ENCODE results near the gene PYCR2.

The PYCR2 gene

GRCh38 chr1:225879521-225880221, 44.4 kb downstream of the PYCR2 start:
- FAIRE-seq (no peak), DNase-seq (ENCODE audit: insufficient read length, low spot score) (no peak)

- no peak for DNase-seq (ENCODE audit: insufficient read length, low spot score)
Measured at GRCh38 chr1:225878282-225878681, 45.8 kb downstream of the PYCR2 start.

GRCh38 chr1:225877580-225877979, 46.5 kb downstream of the PYCR2 start:
- FAIRE-seq (no peak), DNase-seq (ENCODE audit: insufficient read length, low spot score) (peak; percentile 48)

More at GRCh38 chr1:225878282-225878681, 45.8 kb downstream of the PYCR2 start:
- FAIRE-seq: no peak

- DNase-seq (ENCODE audit: insufficient read length, low spot score) (no peak), FAIRE-seq (no peak)
Measured at GRCh38 chr1:225876900-225877510, 47.0 kb downstream of the PYCR2 start.

GRCh38 chr1:225875044-225875815, 48.8 kb downstream of the PYCR2 start:
- no peak for FAIRE-seq
- DNase-seq (ENCODE audit: insufficient read length, low spot score): no peak

GRCh38 chr1:225874431-225874830, 49.6 kb downstream of the PYCR2 start:
- DNase-seq (ENCODE audit: insufficient read length, low spot score) (no peak), FAIRE-seq (no peak)

- FAIRE-seq (no peak), DNase-seq (ENCODE audit: insufficient read length, low spot score) (no peak)
Measured at GRCh38 chr1:225873281-225873850, 50.7 kb downstream of the PYCR2 start.

GRCh38 chr1:225872075-225872430, 52.0 kb downstream of the PYCR2 start:
- FAIRE-seq (no peak), DNase-seq (ENCODE audit: insufficient read length, low spot score) (no peak)

GRCh38 chr1:225871359-225872074, 52.5 kb downstream of the PYCR2 start:
- FAIRE-seq: no peak
- no peak for DNase-seq (ENCODE audit: insufficient read length, low spot score)

- FAIRE-seq (no peak), DNase-seq (ENCODE audit: insufficient read length, low spot score) (no peak)
Measured at GRCh38 chr1:225870911-225871310, 53.1 kb downstream of the PYCR2 start.
